ENCODE data around the gene MITD1.

DNA sequence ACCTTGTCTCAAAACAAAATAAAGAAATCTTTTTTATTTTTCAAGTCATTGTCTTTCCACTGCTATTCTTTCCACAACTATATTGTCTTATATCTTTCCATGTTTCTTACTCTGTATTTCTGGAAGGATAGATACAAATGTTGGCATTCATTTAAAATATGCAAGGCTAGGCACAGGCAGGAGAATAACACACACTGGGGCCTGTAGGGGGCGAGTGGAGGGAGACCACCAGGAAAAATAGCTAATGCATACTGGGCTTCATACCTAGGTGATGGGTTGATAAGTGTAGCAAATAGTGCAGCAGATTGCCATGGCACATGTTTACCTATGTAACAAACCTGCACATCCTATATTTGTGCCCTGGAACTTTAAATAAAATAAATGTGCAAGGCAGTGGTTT lies 9.7 kb upstream of the MITD1 start:
- no peak for TF ChIP-seq YY1 (IDR thresholded peaks at IDR 0.05; ENCODE audit: insufficient read depth, insufficient read length)
- no peak for TF ChIP-seq ZNF274 (IDR thresholded peaks at IDR 0.05; ENCODE audit: low read depth, low read length)
- no peak for TF ChIP-seq SUZ12 (IDR thresholded peaks at IDR 0.05; ENCODE audit: extremely low read depth, insufficient read depth, insufficient read length)

Data from NT2/D1 (cell line).